HepG2 (cell line): ENCODE data around the gene NSD1. TPM values are rescaled to one million over a fixed set of nuclear protein-coding genes. Genes with fewer than 3 reads are reported as not detected.

Experiments used
- FOSL2 ChIP-seq: sonication (generic); formaldehyde crosslinking; IDR thresholded peaks from 2 replicates; pipeline ENCODE4 v1.4.0; 2020; ENCODE audit warnings: missing genetic modification reagents
- IRF2 ChIP-seq: IDR thresholded peaks from 2 replicates; pipeline ENCODE4 v1.6.1; 2018; ENCODE audit warnings: missing genetic modification reagents, missing compliant biosample characterization
- ZNF670 ChIP-seq: sonication (generic); formaldehyde crosslinking; IDR thresholded peaks from 2 replicates; pipeline ENCODE4 v1.8.0; 2022; ENCODE audit warnings: mild to moderate bottlenecking, missing genetic modification reagents, borderline replicate concordance
- polyA plus RNA-seq, 8 experiments: library from polyadenylated mRNA; depleted of rRNA in 3 of 8; stranded (reverse) in 7 of 8; unstranded in 1 of 8; fragments of >200 nt; fragmentation: Illumina TruSeq in 4 of 8; extraction: Trizol in 4 of 8; gene quantifications; 2 replicates each; pipeline versions ENCODE4 v1.2.1 to v1.2.3, GENCODE V29; 2011 to 2016; ENCODE audit warnings: low read depth in 4 of 8, missing spikeins in 1 of 8, mixed read lengths in 1 of 8; ENCODE audit not compliant: insufficient read depth in 1 of 8
- total RNA-seq, 5 experiments: library from RNA; depleted of rRNA; stranded (reverse); fragments of >200 nt; fragmentation: Illumina TruSeq; extraction: Trizol; gene quantifications; 2 replicates each; pipeline ENCODE4 v1.2.3, GENCODE V29; 2016; ENCODE audit warnings: low read depth in 1 of 5
- TF ChIP-seq, protein P1 (sequence below): sonication (generic); formaldehyde crosslinking; IDR thresholded peaks from 2 replicates; pipeline ENCODE4 v1.4.0; 2020; ENCODE audit warnings: missing genetic modification reagents
- TF ChIP-seq, protein P2 (sequence below): sonication (generic); formaldehyde crosslinking; IDR thresholded peaks from 2 replicates; pipeline ENCODE4 v1.5.0; 2020; ENCODE audit warnings: mild to moderate bottlenecking, missing genetic modification reagents, borderline replicate concordance
- TF ChIP-seq, protein P3 (sequence below): sonication (generic); formaldehyde crosslinking; IDR thresholded peaks from 2 replicates; pipeline ENCODE4 v1.4.0; 2020; ENCODE audit warnings: mild to moderate bottlenecking, low read depth, missing genetic modification reagents
- TF ChIP-seq, protein P4 (sequence below): sonication (generic); formaldehyde crosslinking; IDR thresholded peaks from 2 replicates; pipeline ENCODE4 v1.8.0; 2022; ENCODE audit warnings: mild to moderate bottlenecking, missing genetic modification reagents
- TF ChIP-seq, protein P5 (sequence below): sonication (generic); formaldehyde crosslinking; IDR thresholded peaks from 2 replicates; pipeline ENCODE4 v1.4.0; 2020; ENCODE audit warnings: missing genetic modification reagents, borderline replicate concordance

NSD1 gene
- total and polyA plus RNA-seq, 2 of the 13 experiments (the other 11 are each of a cell fraction or from before 2014, with no cell fraction given): 0.01 to 0.09 TPM

DNA sequence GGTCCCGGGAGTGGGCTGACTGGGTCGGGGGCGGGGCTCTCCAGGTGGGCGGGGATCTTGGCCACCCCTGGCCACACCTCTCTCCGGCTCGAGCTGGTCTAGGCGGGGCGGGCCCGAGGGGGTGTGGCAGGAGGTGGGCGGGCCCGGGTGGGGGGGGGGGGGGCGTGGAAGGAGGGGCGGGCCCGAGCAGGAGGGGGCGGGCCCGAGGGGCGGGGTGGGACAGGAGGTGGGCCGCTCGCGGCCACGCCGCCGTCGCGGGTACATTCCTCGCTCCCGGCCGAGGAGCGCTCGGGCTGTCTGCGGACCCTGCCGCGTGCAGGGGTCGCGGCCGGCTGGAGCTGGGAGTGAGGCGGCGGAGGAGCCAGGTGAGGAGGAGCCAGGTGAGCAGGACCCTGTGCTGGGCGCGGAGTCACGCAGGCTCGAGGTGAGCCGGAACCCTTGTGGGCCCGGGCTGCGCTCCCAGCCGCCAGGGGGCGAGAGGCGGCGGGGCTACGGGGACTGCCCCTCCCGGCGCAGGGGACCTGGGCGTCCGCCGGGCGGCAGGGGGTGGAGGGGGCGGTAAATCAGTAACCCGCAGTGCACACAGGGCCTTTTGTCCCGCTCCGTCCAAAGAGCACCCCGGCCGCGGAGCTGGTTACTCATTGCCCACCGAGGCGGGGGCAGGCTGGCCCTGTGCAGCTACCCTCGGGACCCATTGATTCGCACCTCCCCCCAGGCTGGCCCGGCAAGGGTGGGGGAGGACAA is 46.7 kb upstream of the NSD1 start, which contains the start of gene FGFR4 (continued):
- TF ChIP-seq, protein P1, sequence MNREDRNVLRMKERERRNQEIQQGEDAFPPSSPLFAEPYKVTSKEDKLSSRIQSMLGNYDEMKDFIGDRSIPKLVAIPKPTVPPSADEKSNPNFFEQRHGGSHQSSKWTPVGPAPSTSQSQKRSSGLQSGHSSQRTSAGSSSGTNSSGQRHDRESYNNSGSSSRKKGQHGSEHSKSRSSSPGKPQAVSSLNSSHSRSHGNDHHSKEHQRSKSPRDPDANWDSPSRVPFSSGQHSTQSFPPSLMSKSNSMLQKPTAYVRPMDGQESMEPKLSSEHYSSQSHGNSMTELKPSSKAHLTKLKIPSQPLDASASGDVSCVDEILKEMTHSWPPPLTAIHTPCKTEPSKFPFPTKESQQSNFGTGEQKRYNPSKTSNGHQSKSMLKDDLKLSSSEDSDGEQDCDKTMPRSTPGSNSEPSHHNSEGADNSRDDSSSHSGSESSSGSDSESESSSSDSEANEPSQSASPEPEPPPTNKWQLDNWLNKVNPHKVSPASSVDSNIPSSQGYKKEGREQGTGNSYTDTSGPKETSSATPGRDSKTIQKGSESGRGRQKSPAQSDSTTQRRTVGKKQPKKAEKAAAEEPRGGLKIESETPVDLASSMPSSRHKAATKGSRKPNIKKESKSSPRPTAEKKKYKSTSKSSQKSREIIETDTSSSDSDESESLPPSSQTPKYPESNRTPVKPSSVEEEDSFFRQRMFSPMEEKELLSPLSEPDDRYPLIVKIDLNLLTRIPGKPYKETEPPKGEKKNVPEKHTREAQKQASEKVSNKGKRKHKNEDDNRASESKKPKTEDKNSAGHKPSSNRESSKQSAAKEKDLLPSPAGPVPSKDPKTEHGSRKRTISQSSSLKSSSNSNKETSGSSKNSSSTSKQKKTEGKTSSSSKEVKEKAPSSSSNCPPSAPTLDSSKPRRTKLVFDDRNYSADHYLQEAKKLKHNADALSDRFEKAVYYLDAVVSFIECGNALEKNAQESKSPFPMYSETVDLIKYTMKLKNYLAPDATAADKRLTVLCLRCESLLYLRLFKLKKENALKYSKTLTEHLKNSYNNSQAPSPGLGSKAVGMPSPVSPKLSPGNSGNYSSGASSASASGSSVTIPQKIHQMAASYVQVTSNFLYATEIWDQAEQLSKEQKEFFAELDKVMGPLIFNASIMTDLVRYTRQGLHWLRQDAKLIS (CRISPR knock-in tag): 0 out of 2 replicates have a peak, but pooled peaks have one; percentile 7
- TF ChIP-seq, protein P2, sequence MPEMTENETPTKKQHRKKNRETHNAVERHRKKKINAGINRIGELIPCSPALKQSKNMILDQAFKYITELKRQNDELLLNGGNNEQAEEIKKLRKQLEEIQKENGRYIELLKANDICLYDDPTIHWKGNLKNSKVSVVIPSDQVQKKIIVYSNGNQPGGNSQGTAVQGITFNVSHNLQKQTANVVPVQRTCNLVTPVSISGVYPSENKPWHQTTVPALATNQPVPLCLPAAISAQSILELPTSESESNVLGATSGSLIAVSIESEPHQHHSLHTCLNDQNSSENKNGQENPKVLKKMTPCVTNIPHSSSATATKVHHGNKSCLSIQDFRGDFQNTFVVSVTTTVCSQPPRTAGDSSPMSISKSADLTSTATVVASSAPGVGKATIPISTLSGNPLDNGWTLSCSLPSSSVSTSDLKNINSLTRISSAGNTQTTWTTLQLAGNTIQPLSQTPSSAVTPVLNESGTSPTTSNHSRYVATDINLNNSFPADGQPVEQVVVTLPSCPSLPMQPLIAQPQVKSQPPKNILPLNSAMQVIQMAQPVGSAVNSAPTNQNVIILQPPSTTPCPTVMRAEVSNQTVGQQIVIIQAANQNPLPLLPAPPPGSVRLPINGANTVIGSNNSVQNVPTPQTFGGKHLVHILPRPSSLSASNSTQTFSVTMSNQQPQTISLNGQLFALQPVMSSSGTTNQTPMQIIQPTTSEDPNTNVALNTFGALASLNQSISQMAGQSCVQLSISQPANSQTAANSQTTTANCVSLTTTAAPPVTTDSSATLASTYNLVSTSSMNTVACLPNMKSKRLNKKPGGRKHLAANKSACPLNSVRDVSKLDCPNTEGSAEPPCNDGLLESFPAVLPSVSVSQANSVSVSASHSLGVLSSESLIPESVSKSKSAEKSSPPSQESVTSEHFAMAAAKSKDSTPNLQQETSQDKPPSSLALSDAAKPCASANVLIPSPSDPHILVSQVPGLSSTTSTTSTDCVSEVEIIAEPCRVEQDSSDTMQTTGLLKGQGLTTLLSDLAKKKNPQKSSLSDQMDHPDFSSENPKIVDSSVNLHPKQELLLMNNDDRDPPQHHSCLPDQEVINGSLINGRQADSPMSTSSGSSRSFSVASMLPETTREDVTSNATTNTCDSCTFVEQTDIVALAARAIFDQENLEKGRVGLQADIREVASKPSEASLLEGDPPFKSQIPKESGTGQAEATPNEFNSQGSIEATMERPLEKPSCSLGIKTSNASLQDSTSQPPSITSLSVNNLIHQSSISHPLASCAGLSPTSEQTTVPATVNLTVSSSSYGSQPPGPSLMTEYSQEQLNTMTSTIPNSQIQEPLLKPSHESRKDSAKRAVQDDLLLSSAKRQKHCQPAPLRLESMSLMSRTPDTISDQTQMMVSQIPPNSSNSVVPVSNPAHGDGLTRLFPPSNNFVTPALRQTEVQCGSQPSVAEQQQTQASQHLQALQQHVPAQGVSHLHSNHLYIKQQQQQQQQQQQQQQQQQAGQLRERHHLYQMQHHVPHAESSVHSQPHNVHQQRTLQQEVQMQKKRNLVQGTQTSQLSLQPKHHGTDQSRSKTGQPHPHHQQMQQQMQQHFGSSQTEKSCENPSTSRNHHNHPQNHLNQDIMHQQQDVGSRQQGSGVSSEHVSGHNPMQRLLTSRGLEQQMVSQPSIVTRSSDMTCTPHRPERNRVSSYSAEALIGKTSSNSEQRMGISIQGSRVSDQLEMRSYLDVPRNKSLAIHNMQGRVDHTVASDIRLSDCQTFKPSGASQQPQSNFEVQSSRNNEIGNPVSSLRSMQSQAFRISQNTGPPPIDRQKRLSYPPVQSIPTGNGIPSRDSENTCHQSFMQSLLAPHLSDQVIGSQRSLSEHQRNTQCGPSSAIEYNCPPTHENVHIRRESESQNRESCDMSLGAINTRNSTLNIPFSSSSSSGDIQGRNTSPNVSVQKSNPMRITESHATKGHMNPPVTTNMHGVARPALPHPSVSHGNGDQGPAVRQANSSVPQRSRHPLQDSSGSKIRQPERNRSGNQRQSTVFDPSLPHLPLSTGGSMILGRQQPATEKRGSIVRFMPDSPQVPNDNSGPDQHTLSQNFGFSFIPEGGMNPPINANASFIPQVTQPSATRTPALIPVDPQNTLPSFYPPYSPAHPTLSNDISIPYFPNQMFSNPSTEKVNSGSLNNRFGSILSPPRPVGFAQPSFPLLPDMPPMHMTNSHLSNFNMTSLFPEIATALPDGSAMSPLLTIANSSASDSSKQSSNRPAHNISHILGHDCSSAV (CRISPR knock-in tag): peak; percentile 67; the same call in 1 of the 2 replicates
- TF ChIP-seq ZNF670 (peak; percentile 96), FOSL2 (CRISPR knock-in tag) (peak; percentile 79), IRF2 (peak; percentile 84; the same call in 1 of the 2 replicates)
- TF ChIP-seq, protein P3, sequence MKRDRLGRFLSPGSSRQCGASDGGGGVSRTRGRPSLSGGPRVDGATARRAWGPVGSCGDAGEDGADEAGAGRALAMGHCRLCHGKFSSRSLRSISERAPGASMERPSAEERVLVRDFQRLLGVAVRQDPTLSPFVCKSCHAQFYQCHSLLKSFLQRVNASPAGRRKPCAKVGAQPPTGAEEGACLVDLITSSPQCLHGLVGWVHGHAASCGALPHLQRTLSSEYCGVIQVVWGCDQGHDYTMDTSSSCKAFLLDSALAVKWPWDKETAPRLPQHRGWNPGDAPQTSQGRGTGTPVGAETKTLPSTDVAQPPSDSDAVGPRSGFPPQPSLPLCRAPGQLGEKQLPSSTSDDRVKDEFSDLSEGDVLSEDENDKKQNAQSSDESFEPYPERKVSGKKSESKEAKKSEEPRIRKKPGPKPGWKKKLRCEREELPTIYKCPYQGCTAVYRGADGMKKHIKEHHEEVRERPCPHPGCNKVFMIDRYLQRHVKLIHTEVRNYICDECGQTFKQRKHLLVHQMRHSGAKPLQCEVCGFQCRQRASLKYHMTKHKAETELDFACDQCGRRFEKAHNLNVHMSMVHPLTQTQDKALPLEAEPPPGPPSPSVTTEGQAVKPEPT (CRISPR knock-in tag): 0 out of 2 replicates have a peak, but pooled peaks have one; percentile 18
- TF ChIP-seq, protein P4, sequence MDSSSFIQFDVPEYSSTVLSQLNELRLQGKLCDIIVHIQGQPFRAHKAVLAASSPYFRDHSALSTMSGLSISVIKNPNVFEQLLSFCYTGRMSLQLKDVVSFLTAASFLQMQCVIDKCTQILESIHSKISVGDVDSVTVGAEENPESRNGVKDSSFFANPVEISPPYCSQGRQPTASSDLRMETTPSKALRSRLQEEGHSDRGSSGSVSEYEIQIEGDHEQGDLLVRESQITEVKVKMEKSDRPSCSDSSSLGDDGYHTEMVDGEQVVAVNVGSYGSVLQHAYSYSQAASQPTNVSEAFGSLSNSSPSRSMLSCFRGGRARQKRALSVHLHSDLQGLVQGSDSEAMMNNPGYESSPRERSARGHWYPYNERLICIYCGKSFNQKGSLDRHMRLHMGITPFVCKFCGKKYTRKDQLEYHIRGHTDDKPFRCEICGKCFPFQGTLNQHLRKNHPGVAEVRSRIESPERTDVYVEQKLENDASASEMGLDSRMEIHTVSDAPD (CRISPR knock-in tag): no peak
- TF ChIP-seq, protein P5, sequence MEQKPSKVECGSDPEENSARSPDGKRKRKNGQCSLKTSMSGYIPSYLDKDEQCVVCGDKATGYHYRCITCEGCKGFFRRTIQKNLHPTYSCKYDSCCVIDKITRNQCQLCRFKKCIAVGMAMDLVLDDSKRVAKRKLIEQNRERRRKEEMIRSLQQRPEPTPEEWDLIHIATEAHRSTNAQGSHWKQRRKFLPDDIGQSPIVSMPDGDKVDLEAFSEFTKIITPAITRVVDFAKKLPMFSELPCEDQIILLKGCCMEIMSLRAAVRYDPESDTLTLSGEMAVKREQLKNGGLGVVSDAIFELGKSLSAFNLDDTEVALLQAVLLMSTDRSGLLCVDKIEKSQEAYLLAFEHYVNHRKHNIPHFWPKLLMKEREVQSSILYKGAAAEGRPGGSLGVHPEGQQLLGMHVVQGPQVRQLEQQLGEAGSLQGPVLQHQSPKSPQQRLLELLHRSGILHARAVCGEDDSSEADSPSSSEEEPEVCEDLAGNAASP: peak; percentile 71; the same call in 1 of the 2 replicates
